IPS DF 6.9 (cell line): ENCODE data around the gene EEF1AKMT3.

ENCODE experiments used
- DNase-seq: peaks from one replicate; pipeline ENCODE4 v3.0.0-alpha.2; 2013; ENCODE audit warnings: low read depth, low spot score
- H3K27ac ChIP-seq: one replicate; pipeline ENCODE4 v1.5.1; 2013; ENCODE audit warnings: low read length, control low read depth
- H3K27me3 ChIP-seq: 2 replicates; pipeline ENCODE4 v1.6.1; 2013; ENCODE audit warnings: mild to moderate bottlenecking, low read length; ENCODE audit not compliant: control insufficient read depth, insufficient read depth
- H3K36me3 ChIP-seq: 2 replicates; pipeline ENCODE4 v1.6.1; 2013; ENCODE audit warnings: low read length; ENCODE audit not compliant: control insufficient read depth, insufficient read depth
- H3K4me1 ChIP-seq: 2 replicates; pipeline ENCODE4 v1.6.1; 2013; ENCODE audit warnings: low read length; ENCODE audit not compliant: control insufficient read depth, insufficient read depth
- H3K4me3 ChIP-seq: 2 replicates; pipeline ENCODE4 v1.5.1; 2013; ENCODE audit warnings: mild to moderate bottlenecking, low read length
- H3K9me3 ChIP-seq: 2 replicates; pipeline ENCODE4 v1.6.1; 2013; ENCODE audit warnings: low read length, inconsistent platforms; ENCODE audit not compliant: control insufficient read depth, insufficient read depth
- WGBS: extraction: QIAGEN DNeasy Blood & Tissue Kit; methylation state at CpG from one replicate; pipeline ENCODE4 v1.1.7; 2013; ENCODE audit warnings: mixed read lengths, missing lambda C conversion rate; ENCODE audit not compliant: insufficient read length, insufficient coverage; 5-methylcytosine and 5-hydroxymethylcytosine counted together

Gene EEF1AKMT3

DNA sequence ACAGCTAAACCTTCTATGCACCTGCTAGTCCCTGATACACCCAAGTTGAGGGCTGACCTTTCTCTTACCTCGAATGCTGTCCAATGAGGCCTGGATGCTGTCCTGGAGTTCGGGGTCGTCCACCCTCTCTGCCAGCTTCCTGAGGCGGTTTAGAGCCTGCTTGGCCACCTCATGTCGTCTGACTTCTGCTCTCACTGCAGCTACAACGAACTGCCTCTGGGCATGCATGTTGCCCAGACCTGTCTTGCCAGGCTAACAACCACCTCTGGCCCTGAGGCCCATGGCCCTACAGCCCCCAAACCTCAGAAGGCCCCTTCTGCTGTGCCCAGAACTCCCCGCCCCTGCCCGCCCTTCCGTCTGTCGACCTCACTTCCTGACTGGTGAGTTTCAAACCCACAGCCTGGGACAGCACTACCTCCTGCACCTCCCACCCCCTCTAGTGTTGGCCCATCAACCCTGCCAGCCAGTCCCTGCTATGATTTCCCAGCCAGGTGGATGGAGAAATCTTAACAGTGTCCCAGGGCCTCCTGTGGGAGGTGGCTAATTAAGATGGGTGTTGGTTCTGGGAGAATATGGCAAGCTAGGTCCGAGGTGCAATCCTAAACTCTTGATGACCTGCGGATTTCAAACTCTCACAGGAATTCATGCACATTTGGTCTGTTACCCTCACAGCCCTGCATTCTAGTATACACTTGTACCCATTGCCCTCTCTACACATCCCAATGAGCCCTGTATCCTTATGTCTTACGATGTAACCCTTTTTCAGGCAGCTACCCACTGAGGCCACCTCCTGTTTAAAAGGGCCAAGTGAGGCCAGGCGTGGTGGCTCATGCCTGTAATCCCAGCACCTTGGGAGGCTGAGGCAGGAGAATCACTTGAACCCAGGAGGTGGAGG is 30.3 kb upstream of the EEF1AKMT3 start:
- DNase-seq: no peak
- H3K27ac ChIP-seq: no peak overlapping the region

DNA sequence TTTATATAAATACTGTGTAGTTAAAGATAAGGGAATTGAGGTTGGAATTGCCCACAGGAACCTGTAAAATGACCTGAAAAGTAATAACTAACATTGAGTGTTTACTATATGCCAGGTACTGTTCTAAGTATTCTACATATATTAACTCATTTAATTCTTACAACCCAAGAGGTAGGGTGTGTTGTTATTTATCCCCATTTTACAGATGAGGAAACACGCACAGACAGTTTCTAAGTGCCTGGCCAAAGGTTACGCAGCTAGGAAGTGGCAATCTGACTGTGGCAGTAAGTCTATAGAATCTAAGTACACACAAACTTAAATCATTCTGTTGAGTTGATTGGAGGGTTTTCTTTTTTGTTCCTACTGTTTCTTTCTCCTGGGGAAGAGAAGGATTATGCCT is 28.6 kb upstream of the EEF1AKMT3 start:
- Histone ChIP-seq H3K9me3 (no peaks in the 10 kb centered on the region), H3K27me3 (peaks cover 22% of the 10 kb centered on the region), H3K36me3 (peaks cover 6% of the 10 kb centered on the region; the same call in 1 of the 2 replicates), H3K27ac (no peak overlapping the region), H3K4me1 (peaks cover 1% of the 10 kb centered on the region; the same call in 1 of the 2 replicates), H3K4me3 (no peak overlapping the region)
- WGBS: no CpG with 5 or more reads among the region's 2 CpGs
- DNase-seq: no peak

More for the DNA sequence above, 30.3 kb upstream of the EEF1AKMT3 start:
- no CpG with 5 or more reads among the region's 14 CpGs for WGBS
- Histone ChIP-seq H3K36me3 (peaks cover 3% of the 10 kb centered on the region; the same call in 1 of the 2 replicates), H3K4me3 (no peak overlapping the region), H3K27me3 (peaks cover 31% of the 10 kb centered on the region), H3K9me3 (no peaks in the 10 kb centered on the region), H3K4me1 (peaks cover 1% of the 10 kb centered on the region; the same call in 1 of the 2 replicates)

DNA sequence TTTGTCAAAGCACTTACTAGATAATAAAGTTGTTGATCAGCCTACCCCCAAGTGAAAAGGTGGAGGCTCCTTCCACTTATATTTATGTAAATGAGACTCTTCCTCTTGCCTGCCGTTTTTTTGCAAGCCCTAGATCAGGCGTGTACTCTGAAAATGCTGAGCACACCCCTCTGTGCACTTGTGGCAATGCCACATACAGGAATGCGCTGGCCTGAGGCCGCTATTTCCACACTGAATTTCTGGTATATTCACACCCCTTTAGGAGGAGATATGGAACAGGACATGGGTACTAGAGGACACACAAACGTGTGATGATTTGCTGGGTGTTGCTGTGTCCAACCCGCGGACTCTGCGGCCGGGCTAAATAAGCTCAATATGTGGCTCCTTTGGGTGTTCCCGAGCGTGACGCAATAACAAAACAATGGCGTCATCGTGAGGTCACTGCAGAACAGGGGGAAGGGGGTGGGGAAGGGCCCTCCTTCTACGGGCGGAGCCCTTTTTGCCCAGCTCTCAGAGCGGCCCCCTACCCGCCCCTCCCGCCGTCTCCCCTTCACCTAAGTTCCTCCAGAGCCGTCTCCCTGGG is 28.1 kb upstream of the EEF1AKMT3 start:
- no peaks in the 10 kb centered on the region for H3K9me3 ChIP-seq
- H3K36me3 ChIP-seq: peaks cover 10% of the 10 kb centered on the region; the same call in 1 of the 2 replicates
- no CpG with 5 or more reads among the region's 21 CpGs for WGBS
- H3K27ac ChIP-seq: no peak overlapping the region
- H3K27me3 ChIP-seq: peaks cover 18% of the 10 kb centered on the region
- H3K4me3 ChIP-seq: peak overlapping the region; percentile 78; the same call in 1 of the 2 replicates
- no peak for DNase-seq
- peaks cover 1% of the 10 kb centered on the region; the same call in 1 of the 2 replicates for H3K4me1 ChIP-seq

DNA sequence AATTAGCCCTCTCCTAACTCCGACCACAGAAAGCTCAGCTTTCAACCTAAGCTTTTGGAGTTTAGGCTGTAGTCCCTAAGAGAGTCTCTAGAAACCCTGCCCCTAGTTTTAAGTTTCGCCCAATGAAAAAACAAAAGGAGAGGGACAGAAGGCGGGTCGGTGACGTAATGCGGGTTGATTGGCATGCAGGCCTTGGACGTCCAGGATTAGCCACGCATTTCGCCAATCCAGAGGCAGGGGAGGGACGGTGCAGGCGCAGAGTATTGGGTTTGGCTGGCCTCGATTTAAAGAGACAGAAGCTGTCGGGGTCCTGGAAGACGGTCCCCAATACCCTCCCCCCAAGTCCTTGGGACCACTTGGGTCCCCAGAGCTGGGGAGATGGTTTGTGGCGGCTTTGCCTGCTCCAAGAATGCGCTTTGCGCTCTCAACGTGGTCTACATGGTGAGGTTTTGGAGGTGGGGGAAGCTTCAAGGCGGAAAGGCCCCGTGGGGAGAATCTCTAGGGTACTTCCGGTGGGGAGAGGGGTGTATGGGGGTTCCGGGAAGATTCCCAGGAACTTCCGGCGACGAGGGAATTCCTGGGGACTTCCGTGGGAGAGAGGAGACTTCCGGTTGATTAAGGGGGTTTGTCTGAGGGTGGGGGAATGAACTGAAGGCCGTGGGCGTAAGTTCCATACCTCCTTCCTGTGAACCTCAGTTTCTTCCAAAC is 27.5 kb upstream of the EEF1AKMT3 start, which contains the start of gene TSPAN31:
Gene TSPAN31, plus strand, starts transcription at position 263 of the 708 bp plus-strand sequence. Its CDS starts 116 bp downstream, at position 379.
- peaks cover 12% of the 10 kb centered on the region; the same call in 1 of the 2 replicates for H3K27me3 ChIP-seq
- peaks cover 1% of the 10 kb centered on the region; the same call in 1 of the 2 replicates for H3K4me1 ChIP-seq
- no peak within 1 kb of the TSS for H3K27ac ChIP-seq
- H3K9me3 ChIP-seq: no peaks in the 10 kb centered on the region
- no CpG with 5 or more reads among the region's 29 CpGs for WGBS
- peak; percentile 94 for DNase-seq
- peaks cover 10% of the 10 kb centered on the region; the same call in 1 of the 2 replicates for H3K36me3 ChIP-seq
- H3K4me3 ChIP-seq: peak within 1 kb of the TSS; percentile 78

DNA sequence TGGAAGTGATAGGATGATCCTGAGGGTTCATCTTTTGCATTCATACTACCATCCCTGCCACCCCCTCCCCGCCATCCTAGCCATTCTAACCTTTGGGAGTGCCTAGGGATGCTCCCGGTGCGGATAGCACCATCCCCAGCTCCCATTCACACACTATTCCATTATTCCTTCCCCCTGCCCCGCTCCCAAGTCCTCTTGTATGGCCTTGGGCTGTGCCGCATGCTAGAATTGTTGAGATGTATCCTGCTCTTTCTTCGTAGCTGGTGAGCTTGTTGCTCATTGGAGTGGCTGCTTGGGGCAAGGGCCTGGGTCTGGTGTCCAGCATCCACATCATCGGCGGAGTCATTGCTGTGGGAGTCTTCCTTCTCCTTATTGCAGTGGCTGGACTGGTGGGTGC is 26.9 kb upstream of the EEF1AKMT3 start:
- Histone ChIP-seq H3K4me3 (peak overlapping the region; percentile 78; the same call in 1 of the 2 replicates), H3K4me1 (peaks cover 1% of the 10 kb centered on the region; the same call in 1 of the 2 replicates), H3K27me3 (peaks cover 7% of the 10 kb centered on the region; the same call in 1 of the 2 replicates), H3K27ac (no peak overlapping the region), H3K36me3 (peaks cover 10% of the 10 kb centered on the region; the same call in 1 of the 2 replicates), H3K9me3 (no peaks in the 10 kb centered on the region)
- WGBS: no CpG with 5 or more reads among the region's 8 CpGs
- no peak for DNase-seq

DNA sequence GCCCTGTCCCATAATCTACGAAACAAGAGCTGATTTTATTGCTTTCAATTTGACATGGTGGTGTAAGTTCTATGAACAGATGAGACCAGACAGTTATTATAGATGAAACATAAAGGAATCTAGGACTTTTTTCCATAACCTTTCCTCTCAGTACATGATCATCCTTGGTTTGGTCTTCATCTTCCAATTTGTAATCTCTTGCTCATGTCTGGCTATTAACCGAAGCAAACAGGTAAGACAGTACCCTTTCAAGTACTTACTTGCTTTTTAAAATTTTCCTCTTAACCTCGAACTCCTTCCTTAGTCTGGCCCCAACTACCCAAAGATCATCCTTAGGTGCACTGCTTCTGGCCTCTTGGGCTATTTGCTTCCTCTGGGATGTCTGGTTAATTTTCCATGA is 26.4 kb upstream of the EEF1AKMT3 start:
- no peak overlapping the region for H3K4me3 ChIP-seq
- peaks cover 2% of the 10 kb centered on the region; the same call in 1 of the 2 replicates for H3K27me3 ChIP-seq
- H3K9me3 ChIP-seq: no peaks in the 10 kb centered on the region
- WGBS: no CpG with 5 or more reads among the region's 3 CpGs
- no peak for DNase-seq
- no peak overlapping the region for H3K27ac ChIP-seq
- peaks cover 13% of the 10 kb centered on the region; the same call in 1 of the 2 replicates for H3K36me3 ChIP-seq
- peaks cover 2% of the 10 kb centered on the region for H3K4me1 ChIP-seq

DNA sequence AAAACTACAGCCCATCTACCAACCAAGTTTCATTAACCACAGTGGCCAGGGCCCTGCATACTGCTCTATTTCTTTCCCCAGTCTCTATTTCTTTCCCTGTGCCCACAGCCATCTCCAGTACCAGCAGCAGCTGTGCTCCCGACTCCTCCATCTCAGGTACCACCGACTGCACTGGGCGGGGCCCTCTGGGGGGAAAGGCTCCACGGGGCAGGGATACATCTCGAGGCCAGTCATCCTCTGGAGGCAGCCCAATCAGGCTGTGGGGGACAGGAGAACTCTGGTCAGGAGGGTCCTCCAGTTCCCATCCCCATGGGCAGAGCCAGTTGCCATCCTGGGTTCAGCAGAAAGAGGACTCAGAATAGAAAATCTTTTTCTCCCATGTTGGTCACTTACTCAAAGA is 23.4 kb upstream of the EEF1AKMT3 start:
- Histone ChIP-seq H3K4me1 (peaks cover 3% of the 10 kb centered on the region), H3K4me3 (no peak overlapping the region), H3K27ac (no peak overlapping the region), H3K9me3 (no peaks in the 10 kb centered on the region), H3K36me3 (peaks cover 13% of the 10 kb centered on the region; the same call in 1 of the 2 replicates), H3K27me3 (no peaks in the 10 kb centered on the region)
- DNase-seq: no peak
- WGBS: no CpG with 5 or more reads among the region's 5 CpGs

DNA sequence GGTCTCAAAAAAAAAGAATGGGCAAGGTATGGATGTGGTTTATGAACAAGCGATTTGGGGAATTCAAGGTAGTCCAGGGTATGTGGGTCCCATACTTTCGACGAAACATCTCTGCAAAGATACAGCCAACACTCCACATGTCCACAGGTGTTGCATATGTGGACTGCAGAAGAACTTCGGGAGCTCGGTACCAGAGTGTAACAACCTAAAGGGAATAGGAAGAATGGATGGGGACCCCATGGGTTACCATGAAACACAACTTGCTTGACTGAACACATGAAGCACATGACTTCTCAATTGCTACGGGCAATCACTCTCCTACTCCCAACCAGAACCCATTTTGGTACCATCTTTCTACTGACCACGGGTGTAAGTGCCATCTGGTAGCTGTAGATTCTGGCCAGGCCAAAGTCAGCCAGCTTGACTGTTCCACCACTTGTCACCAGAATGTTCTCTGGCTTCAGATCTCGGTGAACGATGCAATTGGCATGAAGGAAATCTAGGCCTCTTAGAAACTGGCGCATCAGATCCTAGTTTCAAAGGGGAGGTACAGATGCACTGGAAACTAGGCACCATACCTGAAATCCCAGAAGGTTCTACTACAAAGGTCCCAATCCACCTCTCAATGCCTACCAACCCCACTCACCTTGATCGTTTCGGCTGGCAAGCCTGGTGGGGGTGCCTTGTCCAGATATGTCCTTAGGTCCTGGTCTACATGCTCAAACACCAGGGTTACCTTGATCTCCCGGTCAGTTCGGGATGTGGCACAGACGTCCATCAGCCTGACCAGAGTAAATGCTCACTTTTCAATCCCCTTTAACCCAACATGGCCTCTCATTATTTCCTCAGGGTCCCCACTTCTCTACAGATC is 21.6 kb upstream of the EEF1AKMT3 start:
- Histone ChIP-seq H3K27me3 (peaks cover under 1% of the 10 kb centered on the region; the same call in 1 of the 2 replicates), H3K4me3 (peak overlapping the region; percentile 95; the same call in 1 of the 2 replicates), H3K4me1 (peaks cover 1% of the 10 kb centered on the region; the same call in 1 of the 2 replicates), H3K27ac (no peak overlapping the region), H3K9me3 (no peaks in the 10 kb centered on the region), H3K36me3 (peaks cover 13% of the 10 kb centered on the region; the same call in 1 of the 2 replicates)
- DNase-seq: no peak
- no CpG with 5 or more reads among the region's 15 CpGs for WGBS

DNA sequence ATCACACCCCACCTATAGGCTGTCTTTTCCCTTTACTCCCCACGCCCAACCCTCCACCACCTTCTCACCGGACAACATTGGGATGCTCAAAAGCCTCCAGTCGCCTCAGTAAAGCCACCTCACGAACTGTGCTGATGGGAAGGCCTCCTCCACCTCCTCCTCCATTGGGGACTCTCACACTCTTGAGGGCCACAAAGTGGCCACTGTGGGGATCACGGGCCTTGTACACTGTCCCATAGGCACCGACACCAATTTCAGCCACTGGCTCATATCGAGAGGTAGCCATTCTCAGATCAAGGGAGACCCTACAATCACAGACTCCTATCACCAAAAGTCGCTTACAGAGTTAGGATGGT is 21.0 kb upstream of the EEF1AKMT3 start:
- WGBS: no CpG with 5 or more reads among the region's 8 CpGs
- H3K4me1 ChIP-seq: peaks cover 1% of the 10 kb centered on the region; the same call in 1 of the 2 replicates
- H3K36me3 ChIP-seq: peaks cover 13% of the 10 kb centered on the region; the same call in 1 of the 2 replicates

More for the DNA sequence above, 21.0 kb upstream of the EEF1AKMT3 start:
- peaks cover 6% of the 10 kb centered on the region for H3K27me3 ChIP-seq
- H3K9me3 ChIP-seq: no peaks in the 10 kb centered on the region
- DNase-seq: no peak
- no peak overlapping the region for H3K27ac ChIP-seq
- peak overlapping the region; percentile 95; the same call in 1 of the 2 replicates for H3K4me3 ChIP-seq
